HCT116 (cell line): Measurements from ENCODE around the gene AHNAK. TPM values are rescaled to one million over a fixed set of nuclear protein-coding genes. Genes with fewer than 3 reads are reported as not detected.

Source experiments
- ATAC-seq: fragments of 200-7000 bp; cut with Tn5 transposase; 2 replicates; pipeline ENCODE4 v1.9.1; 2020; ENCODE audit warnings: mild to moderate bottlenecking, moderate library complexity
- BruUV-seq: library from RNA; stranded (reverse); fragments of 400-500 nt; replicated peaks from 2 replicates; lab custom pipeline; 2021; lab: Mats Ljungman, UMichigan
- CTCF ChIA-PET: fragments of 300-600 bp; sonication (Branson Sonifier 250); formaldehyde crosslinking; loops from one replicate; lab custom pipeline; 2021; ENCODE audit warnings: antibody characterized with exemption; lab: Charles Lee
- POLR2A ChIA-PET: fragments of 300-600, 350-600 bp; sonication (Branson Sonifier 250); formaldehyde crosslinking; loops from one replicate; lab custom pipeline; 2021; ENCODE audit warnings: antibody characterized with exemption; lab: Charles Lee
- RAD21 ChIA-PET, 2 experiments: fragments of 300-600 bp; sonication (Branson Sonifier 250); formaldehyde crosslinking; loops; one replicate each; lab custom pipeline; 2023; ENCODE audit warnings: low total read pairs in 2 of 2; ENCODE audit not compliant: uncharacterized antibody in 2 of 2, unreplicated experiment in 2 of 2, low non-redundant PET in 1 of 2; lab: Charles Lee
- DNase-seq: peaks from one replicate; pipeline ENCODE4 v3.0.0-alpha.2; 2010; ENCODE audit warnings: low read depth, low spot score
- H2AFZ ChIP-seq: fragments of 200-600 bp; shearing (Covaris generic), sonication (generic); 2 replicates; pipeline ENCODE4 v1.6.1; 2017; ENCODE audit warnings: low read depth, mixed run types, mixed read lengths, antibody characterized with exemption, low read length; ENCODE audit not compliant: poor library complexity, severe bottlenecking
- H3K27ac ChIP-seq: 2 replicates; pipeline ENCODE4 v1.5.1; 2012; ENCODE audit warnings: low read depth, low read length
- H3K27me3 ChIP-seq: fragments of 200-600 bp; sonication (generic); 2 replicates; pipeline ENCODE4 v1.6.1; 2016; ENCODE audit warnings: mixed run types, low read length, mixed read lengths; ENCODE audit not compliant: insufficient read depth
- H3K36me3 ChIP-seq, 2 experiments: fragments of 200-500 bp in 1 of 2; fragments of 200-600 bp in 1 of 2; sonication (Bioruptor generic) in 1 of 2; sonication (generic) in 1 of 2; 2 replicates each; pipeline versions ENCODE4 v1.5.1 to v1.6.1; 2014 to 2016; ENCODE audit warnings: low read length in 2 of 2, inconsistent platforms in 1 of 2, mixed read lengths in 1 of 2, mixed run types in 1 of 2; ENCODE audit not compliant: insufficient read depth in 2 of 2, control insufficient read depth in 1 of 2
- H3K4me1 ChIP-seq, 2 experiments: fragments of 200-600 bp in 1 of 2; sonication (generic) in 1 of 2; 2 replicates each; pipeline versions ENCODE4 v1.5.1 to v1.6.1; 2012 to 2017; ENCODE audit warnings: low read length in 2 of 2, inconsistent platforms in 1 of 2, mild to moderate bottlenecking in 1 of 2, mixed read lengths in 1 of 2, mixed run types in 1 of 2, moderate library complexity in 1 of 2; ENCODE audit not compliant: insufficient read depth in 2 of 2, control insufficient read depth in 1 of 2
- H3K4me2 ChIP-seq: fragments of 200-600 bp; sonication (generic); 2 replicates; pipeline ENCODE4 v1.6.1; 2017; ENCODE audit warnings: mixed run types, low read length, mixed read lengths
- H3K4me3 ChIP-seq, 2 experiments: fragments of 200-600 bp in 1 of 2; sonication (generic) in 1 of 2; replicated peaks in 1 of 2; 2 replicates each; pipeline ENCODE4 v1.5.1; 2011 to 2016; ENCODE audit warnings: low read length in 2 of 2, control low read depth in 1 of 2, low read depth in 1 of 2, mild to moderate bottlenecking in 1 of 2, mixed read lengths in 1 of 2, mixed run types in 1 of 2
- H3K79me2 ChIP-seq: fragments of 200-600 bp; sonication (generic); 2 replicates; pipeline ENCODE4 v1.6.1; 2017; ENCODE audit warnings: mild to moderate bottlenecking, mixed run types, low read length, moderate library complexity, mixed read lengths; ENCODE audit not compliant: insufficient read depth
- H3K9ac ChIP-seq: fragments of 200-600 bp; sonication (generic); 2 replicates; pipeline ENCODE4 v1.6.1; 2016; ENCODE audit warnings: low read length, mixed read lengths
- H3K9me2 ChIP-seq: fragments of 200-600 bp; sonication (generic), shearing (Covaris generic); 2 replicates; pipeline ENCODE4 v1.6.1; 2017; ENCODE audit warnings: mixed run types, mild to moderate bottlenecking, moderate library complexity; ENCODE audit not compliant: insufficient read depth
- H3K9me3 ChIP-seq, 2 experiments: fragments of 200-500 bp in 1 of 2; fragments of 200-600 bp in 1 of 2; sonication (Bioruptor generic) in 1 of 2; sonication (generic) in 1 of 2; 2 replicates each; pipeline ENCODE4 v1.6.1; 2014 to 2017; ENCODE audit warnings: low read length in 2 of 2, mixed read lengths in 2 of 2, inconsistent platforms in 1 of 2, low read depth in 1 of 2, mild to moderate bottlenecking in 1 of 2, mixed run types in 1 of 2, moderate library complexity in 1 of 2; ENCODE audit not compliant: control insufficient read depth in 1 of 2, insufficient read depth in 1 of 2
- H4K20me1 ChIP-seq: fragments of 200-600 bp; sonication (generic), shearing (Covaris generic); 2 replicates; pipeline ENCODE4 v1.6.1; 2017; ENCODE audit warnings: mixed run types, mild to moderate bottlenecking, moderate library complexity; ENCODE audit not compliant: insufficient read depth
- CEBPB ChIP-seq: IDR thresholded peaks from 2 replicates; pipeline ENCODE4 v1.6.1; 2012; ENCODE audit warnings: low read depth
- EGR1 ChIP-seq: IDR thresholded peaks from 2 replicates; pipeline ENCODE4 v1.6.1; 2012; ENCODE audit warnings: low read depth
- EZH2 ChIP-seq: fragments of 200-600 bp; sonication (generic); IDR thresholded peaks from 2 replicates; pipeline ENCODE4 v1.6.1; 2017; ENCODE audit warnings: antibody characterized with exemption, mixed run types
- EZH2phosphoT487 ChIP-seq: fragments of 200-600 bp; IDR thresholded peaks from 2 replicates; pipeline ENCODE4 v1.6.1; 2018; ENCODE audit warnings: antibody characterized with exemption, borderline replicate concordance
- FOSL1 ChIP-seq: IDR thresholded peaks from 2 replicates; pipeline ENCODE4 v1.6.1; 2012; ENCODE audit warnings: low read depth
- JUND ChIP-seq: IDR thresholded peaks from 2 replicates; pipeline ENCODE4 v1.6.1; 2012
- MAX ChIP-seq: IDR thresholded peaks from 2 replicates; pipeline ENCODE4 v1.6.1; 2012
- POLR2A ChIP-seq: IDR thresholded peaks from 2 replicates; pipeline ENCODE4 v1.7.0; 2011; ENCODE audit warnings: borderline replicate concordance; ENCODE audit not compliant: insufficient read depth, insufficient read length; ENCODE audit errors: extremely low read depth
- POLR2AphosphoS5 ChIP-seq: IDR thresholded peaks from 2 replicates; pipeline ENCODE4 v1.6.1; 2011; ENCODE audit warnings: mild to moderate bottlenecking, low read depth, low read length, moderate library complexity
- SIN3A ChIP-seq: IDR thresholded peaks from 2 replicates; pipeline ENCODE4 v1.6.1; 2012; ENCODE audit warnings: low read depth
- SP1 ChIP-seq: IDR thresholded peaks from 2 replicates; pipeline ENCODE4 v1.6.1; 2012; ENCODE audit warnings: low read depth
- intact Hi-C: fragments of 100-400 bp; cut with micrococcal nuclease; formaldehyde crosslinking; loops from 2 replicates; pipeline ENCODE4 v1.10.0; 2022
- total RNA-seq: library from RNA; stranded (reverse); gene quantifications from one replicate; pipeline ENCODE4 v1.2.1, GENCODE V29; 2021; ENCODE audit not compliant: unreplicated experiment

The AHNAK gene
- total RNA-seq, 1 experiment from 2014 or later = 239 TPM

GRCh38 chr11:62493801-62494200 is 52.8 kb downstream of the AHNAK start:
- H3K4me2 ChIP-seq = no peak overlapping the region
- BruUV-seq = no TSS peak
- POLR2A ChIA-PET = no interaction called here
- RAD21 ChIA-PET = no interaction called here
- no peaks in the 10 kb centered on the region for H3K27me3 ChIP-seq
- H3K79me2 ChIP-seq = no peaks in the 10 kb centered on the region
- H3K9me3 ChIP-seq = no peaks in the 10 kb centered on the region
- no peaks in the 10 kb centered on the region for H4K20me1 ChIP-seq
- no peaks in the 10 kb centered on the region for H3K36me3 ChIP-seq
- H3K9me2 ChIP-seq = no peaks in the 10 kb centered on the region
- H2AFZ ChIP-seq = no peak overlapping the region
- no peak for DNase-seq
- CTCF ChIA-PET = no interaction called here
- no peak overlapping the region for H3K9ac ChIP-seq
- peaks cover 11 to 18% of the 10 kb centered on the region in 2 experiments for H3K4me1 ChIP-seq
- intact Hi-C loops = no loop called here
- no peak for TF ChIP-seq POLR2AphosphoS5
- TF ChIP-seq SP1 = no peak
- TF ChIP-seq CEBPB = no peak
- TF ChIP-seq FOSL1 = no peak
- no peak for TF ChIP-seq EZH2phosphoT487
- no peak for TF ChIP-seq MAX
- H3K27ac ChIP-seq = no peak overlapping the region
- no peak for ATAC-seq
- H3K4me3 ChIP-seq = no peak overlapping the region

- ChIA-PET RAD21 (no interaction called here), POLR2A (no interaction called here), CTCF (no interaction called here)
- TF ChIP-seq SIN3A = no peak
- no peak for TF ChIP-seq EGR1
- no peak for TF ChIP-seq CEBPB
- no peak for TF ChIP-seq EZH2
- TF ChIP-seq FOSL1 = no peak
- no peak for TF ChIP-seq JUND
- no peak for TF ChIP-seq POLR2A
- H3K9me3 ChIP-seq = no peaks in the 10 kb centered on the region
- no peaks in the 10 kb centered on the region for H3K79me2 ChIP-seq
- H3K4me1 ChIP-seq = peaks cover 9 to 11% of the 10 kb centered on the region in 2 experiments
- no peaks in the 10 kb centered on the region for H4K20me1 ChIP-seq
- ATAC-seq = no peak
- no peaks in the 10 kb centered on the region for H3K9me2 ChIP-seq
- H3K4me2 ChIP-seq = no peak overlapping the region
- no peak for DNase-seq
- no peaks in the 10 kb centered on the region for H3K27me3 ChIP-seq
- no peaks in the 10 kb centered on the region for H3K36me3 ChIP-seq
- no peak overlapping the region for H3K9ac ChIP-seq
- no TSS peak for BruUV-seq
- no peak overlapping the region for H3K4me3 ChIP-seq
- no peak overlapping the region for H2AFZ ChIP-seq
- intact Hi-C loops = no loop called here
- H3K27ac ChIP-seq = no peak overlapping the region
Observed at GRCh38 chr11:62492586-62492985, 54.0 kb downstream of the AHNAK start.
